Ishikawa (cell line): Measurements from ENCODE around the gene COL13A1.

Experiments used
- CEBPB ChIP-seq: IDR thresholded peaks from 2 replicates; pipeline ENCODE4 v1.6.1; 2012
- CREB1 ChIP-seq: IDR thresholded peaks from 2 replicates; pipeline ENCODE4 v1.6.1; 2012; ENCODE audit warnings: low read depth
- EGR1 ChIP-seq: IDR thresholded peaks from 2 replicates; pipeline ENCODE4 v1.6.1; 2012
- EP300 ChIP-seq: IDR thresholded peaks from 2 replicates; pipeline ENCODE4 v1.6.1; 2012; ENCODE audit warnings: borderline replicate concordance
- FOXM1 ChIP-seq: IDR thresholded peaks from 2 replicates; pipeline ENCODE4 v1.6.1; 2012; ENCODE audit warnings: low read depth, borderline replicate concordance
- NFIC ChIP-seq: IDR thresholded peaks from 2 replicates; pipeline ENCODE4 v1.6.1; 2012
- RAD21 ChIP-seq: IDR thresholded peaks from 2 replicates; pipeline ENCODE4 v1.6.1; 2012; ENCODE audit warnings: low read depth
- TAF1 ChIP-seq: IDR thresholded peaks from 2 replicates; pipeline ENCODE4 v1.6.1; 2012; ENCODE audit warnings: low read depth, mild to moderate bottlenecking
- TCF12 ChIP-seq: IDR thresholded peaks from 2 replicates; pipeline ENCODE4 v1.6.1; 2012; ENCODE audit warnings: low read depth
- TEAD4 ChIP-seq: IDR thresholded peaks from 2 replicates; pipeline ENCODE4 v1.6.1; 2012
- YY1 ChIP-seq: IDR thresholded peaks from 2 replicates; pipeline ENCODE4 v1.6.1; 2012; ENCODE audit warnings: low read depth
- ZBTB7A ChIP-seq: IDR thresholded peaks from 2 replicates; pipeline ENCODE4 v1.6.1; 2012; ENCODE audit warnings: low read depth
- TF ChIP-seq, protein P1 (sequence below): IDR thresholded peaks from 2 replicates; pipeline ENCODE4 v1.6.1; 2012; ENCODE audit warnings: low read depth, mild to moderate bottlenecking
- TF ChIP-seq, protein P2 (sequence below): IDR thresholded peaks from 2 replicates; pipeline ENCODE4 v1.6.1; 2012
- TF ChIP-seq, protein P3 (sequence below): IDR thresholded peaks from 2 replicates; pipeline ENCODE4 v1.6.1; 2012

Gene COL13A1

DNA sequence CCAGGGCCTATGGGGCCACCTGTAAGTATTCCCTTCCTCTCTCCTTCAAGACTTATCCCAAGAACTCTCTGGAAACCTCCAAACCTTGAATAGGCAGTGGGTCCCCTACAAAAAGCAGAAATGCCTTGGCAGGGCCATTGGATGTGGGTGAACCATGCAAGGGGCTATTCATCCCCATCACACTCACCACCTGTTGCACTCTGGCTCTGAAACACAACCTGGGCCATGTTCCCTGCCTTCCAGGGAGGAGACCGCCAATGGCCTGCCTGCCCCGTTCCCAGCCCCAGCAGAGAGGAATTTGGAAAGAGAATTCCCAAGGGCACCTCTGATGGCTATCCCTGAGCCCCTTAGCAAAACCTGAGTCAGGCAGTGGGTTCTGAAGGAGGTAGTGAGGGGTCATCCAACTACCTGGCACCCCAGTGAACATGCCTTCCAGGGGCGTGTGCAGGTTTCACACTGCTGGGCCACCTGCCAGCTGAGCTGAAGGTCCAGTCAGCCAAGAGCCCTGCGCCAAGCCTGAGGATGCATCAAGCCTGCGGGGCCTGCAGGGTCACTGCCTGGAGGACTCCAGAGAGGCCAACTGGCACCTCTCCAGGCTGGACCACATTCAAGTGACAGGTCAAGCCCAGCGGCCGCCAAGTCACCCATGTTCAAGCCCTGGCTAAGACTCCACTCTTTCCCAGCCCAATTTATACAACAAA, 101.3 kb downstream of the COL13A1 start:
- TF ChIP-seq CREB1, result no peak
- TF ChIP-seq, protein P1, sequence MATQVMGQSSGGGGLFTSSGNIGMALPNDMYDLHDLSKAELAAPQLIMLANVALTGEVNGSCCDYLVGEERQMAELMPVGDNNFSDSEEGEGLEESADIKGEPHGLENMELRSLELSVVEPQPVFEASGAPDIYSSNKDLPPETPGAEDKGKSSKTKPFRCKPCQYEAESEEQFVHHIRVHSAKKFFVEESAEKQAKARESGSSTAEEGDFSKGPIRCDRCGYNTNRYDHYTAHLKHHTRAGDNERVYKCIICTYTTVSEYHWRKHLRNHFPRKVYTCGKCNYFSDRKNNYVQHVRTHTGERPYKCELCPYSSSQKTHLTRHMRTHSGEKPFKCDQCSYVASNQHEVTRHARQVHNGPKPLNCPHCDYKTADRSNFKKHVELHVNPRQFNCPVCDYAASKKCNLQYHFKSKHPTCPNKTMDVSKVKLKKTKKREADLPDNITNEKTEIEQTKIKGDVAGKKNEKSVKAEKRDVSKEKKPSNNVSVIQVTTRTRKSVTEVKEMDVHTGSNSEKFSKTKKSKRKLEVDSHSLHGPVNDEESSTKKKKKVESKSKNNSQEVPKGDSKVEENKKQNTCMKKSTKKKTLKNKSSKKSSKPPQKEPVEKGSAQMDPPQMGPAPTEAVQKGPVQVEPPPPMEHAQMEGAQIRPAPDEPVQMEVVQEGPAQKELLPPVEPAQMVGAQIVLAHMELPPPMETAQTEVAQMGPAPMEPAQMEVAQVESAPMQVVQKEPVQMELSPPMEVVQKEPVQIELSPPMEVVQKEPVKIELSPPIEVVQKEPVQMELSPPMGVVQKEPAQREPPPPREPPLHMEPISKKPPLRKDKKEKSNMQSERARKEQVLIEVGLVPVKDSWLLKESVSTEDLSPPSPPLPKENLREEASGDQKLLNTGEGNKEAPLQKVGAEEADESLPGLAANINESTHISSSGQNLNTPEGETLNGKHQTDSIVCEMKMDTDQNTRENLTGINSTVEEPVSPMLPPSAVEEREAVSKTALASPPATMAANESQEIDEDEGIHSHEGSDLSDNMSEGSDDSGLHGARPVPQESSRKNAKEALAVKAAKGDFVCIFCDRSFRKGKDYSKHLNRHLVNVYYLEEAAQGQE, result no peak
- TF ChIP-seq TCF12, result no peak
- TF ChIP-seq, protein P2, sequence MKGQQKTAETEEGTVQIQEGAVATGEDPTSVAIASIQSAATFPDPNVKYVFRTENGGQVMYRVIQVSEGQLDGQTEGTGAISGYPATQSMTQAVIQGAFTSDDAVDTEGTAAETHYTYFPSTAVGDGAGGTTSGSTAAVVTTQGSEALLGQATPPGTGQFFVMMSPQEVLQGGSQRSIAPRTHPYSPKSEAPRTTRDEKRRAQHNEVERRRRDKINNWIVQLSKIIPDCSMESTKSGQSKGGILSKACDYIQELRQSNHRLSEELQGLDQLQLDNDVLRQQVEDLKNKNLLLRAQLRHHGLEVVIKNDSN, result no peak
- no peak for TF ChIP-seq CEBPB
- no peak for TF ChIP-seq EP300
- TF ChIP-seq, protein P3, sequence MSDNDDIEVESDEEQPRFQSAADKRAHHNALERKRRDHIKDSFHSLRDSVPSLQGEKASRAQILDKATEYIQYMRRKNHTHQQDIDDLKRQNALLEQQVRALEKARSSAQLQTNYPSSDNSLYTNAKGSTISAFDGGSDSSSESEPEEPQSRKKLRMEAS, result no peak
- no peak for TF ChIP-seq EGR1
- TF ChIP-seq YY1, result no peak
- TF ChIP-seq NFIC, result no peak
- no peak for TF ChIP-seq ZBTB7A
- TF ChIP-seq TAF1, result no peak
- no peak for TF ChIP-seq FOXM1
- TF ChIP-seq RAD21, result no peak

DNA sequence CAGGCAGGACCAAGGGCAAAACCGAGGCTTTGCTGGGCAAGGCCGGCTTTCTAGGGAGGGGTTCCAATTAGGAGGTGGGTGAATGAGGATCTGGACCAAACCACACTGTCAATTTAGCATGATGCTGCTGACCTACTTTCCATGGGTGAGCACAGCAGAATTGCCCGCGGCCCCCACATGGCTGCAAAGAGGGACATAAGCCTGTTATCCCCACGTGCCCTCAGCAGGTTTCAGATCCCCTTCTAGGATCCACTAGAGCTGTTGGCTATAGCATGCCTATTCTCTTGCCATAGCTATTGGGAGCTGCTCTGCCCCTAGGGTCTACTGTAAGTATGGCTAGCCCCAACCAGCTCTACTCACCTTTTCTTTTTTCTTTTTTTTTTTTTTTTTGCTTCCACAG, 102.8 kb downstream of the COL13A1 start:
- no peak for TF ChIP-seq ZBTB7A
- no peak for TF ChIP-seq CEBPB
- TF ChIP-seq TEAD4, result no peak

DNA sequence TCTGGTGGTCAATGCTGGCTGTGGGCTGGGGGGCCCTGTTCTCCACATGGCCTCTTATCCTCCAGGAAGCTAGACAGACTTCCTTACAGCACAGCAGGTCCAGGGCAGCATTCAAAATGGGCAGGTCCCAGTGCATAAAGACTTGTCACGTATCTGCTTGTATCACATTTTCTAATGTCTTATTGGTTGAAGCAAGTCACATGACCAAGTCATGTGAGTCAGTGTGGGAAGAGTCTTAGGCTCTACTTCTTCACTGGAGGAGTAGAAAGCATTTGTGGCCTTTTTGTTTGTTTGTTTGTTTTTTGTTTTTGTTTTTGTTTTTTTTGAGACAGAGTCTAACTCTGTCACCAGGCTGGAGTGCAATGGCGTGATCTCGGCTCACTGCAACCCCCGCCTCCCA, 104.7 kb downstream of the COL13A1 start:
- TF ChIP-seq, protein P2, result peak; percentile 77
- no peak for TF ChIP-seq EP300

DNA sequence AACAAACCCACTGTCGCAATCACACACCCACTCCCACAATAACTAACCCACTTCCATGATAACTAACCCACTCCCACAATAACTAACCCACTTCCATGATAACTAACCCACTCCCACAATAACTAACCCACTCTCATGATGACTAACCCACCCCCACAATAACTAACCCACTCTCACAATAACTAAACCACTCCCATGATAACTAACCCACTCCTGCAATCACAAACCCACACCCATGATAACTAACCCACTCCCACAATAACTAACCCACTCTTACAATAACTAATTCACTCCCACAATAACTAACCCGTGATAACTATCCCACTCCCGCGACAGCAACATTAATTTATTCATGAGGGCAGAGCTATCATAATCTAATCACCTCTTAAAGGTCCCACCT, 105.8 kb downstream of the COL13A1 start:
- TF ChIP-seq ZBTB7A (no peak), EGR1 (no peak), TEAD4 (no peak), CEBPB (no peak), YY1 (no peak), FOXM1 (no peak), EP300 (no peak), TCF12 (no peak), RAD21 (no peak), CREB1 (no peak), TAF1 (no peak), NFIC (no peak)
- TF ChIP-seq, protein P1, result no peak
- TF ChIP-seq, protein P3, result no peak
- TF ChIP-seq, protein P2, result no peak

DNA sequence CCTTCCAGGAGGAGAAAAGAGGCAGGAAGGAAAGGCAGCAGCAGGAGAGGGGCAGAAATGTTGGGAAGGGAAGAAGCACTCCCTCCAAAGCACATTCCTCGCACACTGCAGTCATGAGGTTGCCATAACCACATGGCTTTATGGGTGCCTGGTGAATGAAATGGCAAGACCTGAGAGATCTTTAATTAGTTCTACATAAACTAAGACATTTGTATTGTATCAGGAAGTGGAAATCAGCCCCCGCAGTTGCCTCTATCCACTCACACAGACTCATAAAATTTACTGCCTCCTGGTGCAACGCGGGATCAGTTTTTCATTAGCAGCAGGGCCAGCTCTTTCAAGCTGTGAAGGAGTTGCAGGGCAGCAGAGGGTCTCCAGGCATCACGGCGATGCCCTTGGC, 106.4 kb downstream of the COL13A1 start:
- no peak for TF ChIP-seq EP300
- no peak for TF ChIP-seq TCF12
- TF ChIP-seq ZBTB7A, result no peak
- TF ChIP-seq NFIC, result no peak
- no peak for TF ChIP-seq FOXM1
- TF ChIP-seq CEBPB, result no peak
- TF ChIP-seq TAF1, result no peak
- no peak for TF ChIP-seq EGR1
- TF ChIP-seq YY1, result no peak
- TF ChIP-seq, protein P1, result no peak
- TF ChIP-seq CREB1, result no peak
- TF ChIP-seq, protein P2, result no peak
- TF ChIP-seq, protein P3, result no peak
- no peak for TF ChIP-seq TEAD4
